ENCODE measurements around the gene ZBTB3.
A peak's percentile ranks its signal among the peaks of the same experiment; 100 is the strongest.
"Not testable (repeated sequence)": the region's sequence is repeated elsewhere in the genome, so short reads cannot be mapped to it uniquely, and the experiment has no call there.

The ZBTB3 gene

DNA sequence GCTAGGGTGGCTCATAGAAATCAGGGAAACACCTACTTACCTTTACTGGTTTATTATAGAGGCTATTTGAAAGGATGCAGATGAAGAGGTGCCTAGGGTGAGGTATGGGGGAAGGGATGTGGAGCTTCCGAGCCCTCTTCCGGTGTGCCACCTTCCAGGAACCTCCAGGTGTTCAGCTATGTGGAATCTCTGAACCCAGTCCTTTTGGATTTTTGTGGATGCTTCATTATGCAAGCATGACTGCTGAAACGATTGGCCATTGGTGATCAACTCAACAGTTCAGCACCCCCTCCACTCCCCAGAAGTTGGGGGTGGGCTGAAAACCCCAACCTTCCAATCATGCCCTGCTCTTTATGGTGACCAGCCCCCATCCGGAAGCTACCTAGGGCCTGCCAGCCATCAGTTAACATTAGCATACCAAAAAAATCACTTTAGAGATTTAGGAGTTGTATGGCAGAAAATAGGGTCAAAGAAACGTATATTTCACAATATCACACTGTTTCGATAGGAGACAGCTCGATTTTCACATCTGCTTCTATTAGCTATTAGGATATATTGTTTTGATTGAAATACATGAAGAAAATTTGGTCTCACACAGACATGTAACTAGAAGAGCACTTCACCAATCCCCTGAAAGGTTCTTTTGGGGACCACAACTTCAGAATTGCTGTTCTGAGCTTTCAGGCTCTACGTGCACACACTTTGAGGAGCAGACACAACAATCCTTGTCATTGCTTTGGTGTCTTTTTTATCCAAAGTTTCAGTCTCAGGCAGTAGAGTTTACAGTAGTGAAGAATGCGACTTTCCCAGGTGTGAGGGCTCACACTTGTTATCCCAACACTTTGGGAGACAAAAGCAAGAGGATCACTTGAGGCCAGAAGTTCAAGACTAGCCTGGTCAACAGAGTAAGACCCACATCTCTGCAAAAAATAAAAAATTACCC, 4.2 kb upstream of the ZBTB3 start:
- no peak for DNase-seq (ENCODE audit: extremely low read depth in 1 of 2, low read depth in 1 of 2)

DNA sequence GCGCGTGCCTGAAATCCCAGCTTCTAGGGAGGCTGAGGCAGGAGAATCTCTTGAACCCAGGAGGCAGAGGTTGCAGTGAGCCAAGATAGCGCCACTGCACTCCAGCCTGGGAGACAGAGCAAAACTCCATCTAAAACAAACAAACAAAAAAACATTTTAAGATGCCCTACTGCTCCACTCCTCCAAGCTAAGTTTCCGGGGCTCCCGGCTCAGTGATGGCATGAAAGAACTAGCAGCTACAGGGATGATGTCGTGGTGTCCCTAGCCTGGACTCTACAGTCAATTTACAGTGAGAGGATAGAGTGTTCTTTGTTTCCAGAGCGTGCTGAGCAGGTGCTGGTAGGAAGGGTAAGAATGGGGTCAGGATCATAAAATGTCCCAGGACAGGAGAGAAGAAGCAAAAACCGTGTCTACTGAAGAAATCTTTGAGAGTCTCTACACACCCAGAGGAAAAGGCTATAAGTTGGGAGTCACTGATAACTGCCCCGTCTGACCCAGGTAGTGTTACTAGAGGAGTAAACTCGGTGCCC, 1.2 kb upstream of the ZBTB3 start:
- DNase-seq (ENCODE audit: extremely low read depth in 1 of 2, low read depth in 1 of 2), result no peak

DNA sequence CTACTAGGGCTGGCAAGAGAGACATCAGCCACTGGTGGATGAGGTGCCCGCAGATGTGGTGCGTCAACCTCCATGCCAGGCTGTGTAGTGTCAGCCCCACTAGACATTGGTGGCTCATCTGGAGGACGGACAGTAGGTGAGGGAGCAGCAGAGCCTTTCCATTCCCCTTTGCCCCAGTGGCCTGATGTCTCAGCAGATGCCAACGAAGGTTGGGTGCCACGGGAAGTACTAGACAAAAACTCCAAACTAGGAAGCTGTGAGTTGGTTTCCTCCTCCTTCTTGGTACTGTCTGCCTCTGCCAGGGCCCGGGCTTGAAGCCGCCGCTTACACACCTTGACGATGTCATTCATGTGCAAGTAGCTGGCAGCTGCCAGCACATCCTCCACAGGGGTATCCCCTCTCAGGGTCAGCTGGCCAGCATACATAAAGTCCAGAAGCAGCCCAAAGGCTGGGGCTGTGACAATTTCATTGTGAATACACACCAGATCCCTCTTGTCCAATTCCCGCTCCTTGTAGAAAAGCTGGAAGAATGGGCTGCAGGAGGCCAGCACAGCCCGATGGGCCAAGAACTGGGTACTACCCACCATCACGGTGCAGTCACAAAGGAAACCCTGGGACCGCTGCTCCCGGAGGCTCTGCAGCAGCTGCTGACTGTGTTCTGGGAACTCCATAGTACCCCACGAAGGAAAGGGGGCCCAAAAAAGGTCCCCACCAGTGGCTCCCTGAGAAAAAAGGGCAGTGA, 795 bp downstream of the ZBTB3 start:
- no peak for DNase-seq (ENCODE audit: extremely low read depth in 1 of 2, low read depth in 1 of 2)

DNA sequence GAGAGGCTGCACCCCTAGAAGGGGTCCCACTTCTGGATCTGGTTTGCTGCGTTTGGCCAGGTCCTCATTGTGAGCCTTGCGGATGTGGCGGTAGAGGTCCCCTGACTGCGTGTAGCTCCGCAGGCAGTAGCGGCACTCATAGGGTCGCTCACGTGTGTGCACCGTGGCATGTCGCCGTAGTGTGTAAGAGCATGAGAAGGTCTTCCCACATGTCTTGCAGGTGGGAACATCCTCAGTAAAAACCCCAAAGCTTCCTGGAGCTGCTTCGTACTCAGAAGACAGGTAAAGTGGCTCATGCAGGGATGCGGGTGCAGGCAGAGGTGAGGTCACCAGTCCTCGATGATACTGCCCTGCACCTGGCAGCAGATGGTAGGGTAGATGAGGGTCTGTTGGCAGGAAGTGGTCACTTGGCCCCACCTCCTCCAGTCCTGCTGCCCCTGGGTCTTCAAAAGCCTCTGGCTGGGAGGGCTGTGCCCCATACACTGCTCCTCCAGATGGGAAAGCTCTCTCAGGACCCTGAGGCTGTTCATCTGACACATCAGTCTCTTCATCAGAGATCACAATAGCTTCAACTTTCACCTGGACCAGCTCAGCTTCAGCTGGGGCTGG, 1.7 kb downstream of the ZBTB3 start:
- no peak for DNase-seq (ENCODE audit: extremely low read depth in 1 of 2, low read depth in 1 of 2)

DNA sequence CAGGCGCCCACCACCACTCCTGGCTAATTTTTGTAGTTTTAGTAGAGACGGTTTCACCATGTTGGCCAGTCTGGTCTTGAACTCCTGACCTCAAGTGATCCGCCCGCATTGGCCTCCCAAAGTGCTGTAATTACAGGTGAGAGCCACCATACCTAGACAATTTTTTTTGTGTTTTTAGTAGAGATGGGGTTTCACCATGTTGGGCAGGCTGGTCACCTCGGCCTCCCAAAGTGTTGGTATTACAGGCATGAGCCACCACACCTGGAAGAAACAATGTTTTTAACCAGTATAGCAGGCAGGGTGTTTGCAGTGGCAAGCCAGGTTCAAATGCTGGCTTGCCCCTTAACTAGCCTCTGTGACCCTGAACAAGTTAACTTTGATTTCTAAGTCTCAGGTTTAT, 4.0 kb downstream of the ZBTB3 start:
- DNase-seq (ENCODE audit: extremely low read depth in 1 of 2, low read depth in 1 of 2), result not testable (repeated sequence)

DNA sequence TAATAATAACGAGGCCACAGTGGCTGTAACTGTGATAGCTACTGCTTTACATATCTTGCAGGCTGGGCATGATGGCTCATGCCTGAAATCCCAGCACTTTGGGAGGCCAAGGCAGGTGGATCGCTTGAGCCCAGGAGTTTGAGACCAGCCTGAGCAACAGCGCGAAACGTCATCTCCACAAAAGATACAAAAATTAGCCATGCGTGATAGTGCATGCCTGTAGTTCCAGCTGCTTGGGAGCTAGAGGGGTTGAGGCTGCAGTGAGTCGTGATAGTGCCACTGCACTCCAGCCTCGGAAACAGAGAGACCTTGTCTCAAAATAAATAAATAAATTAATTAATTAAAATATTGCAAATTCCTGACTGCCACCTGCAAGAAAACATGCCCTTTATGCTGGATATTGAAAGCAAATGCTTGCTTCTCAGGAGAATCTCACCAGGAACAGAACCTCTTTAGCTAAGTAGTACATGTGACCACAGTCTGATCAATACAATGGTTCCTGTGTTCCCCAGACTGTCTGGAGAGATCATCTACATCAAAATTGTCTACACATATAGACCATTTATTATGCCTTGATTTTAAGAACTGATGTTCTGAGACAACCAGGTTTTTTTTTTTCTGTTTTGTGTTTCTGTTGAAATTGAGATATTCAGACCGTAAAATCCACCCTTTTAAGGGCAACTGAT, 6.3 kb downstream of the ZBTB3 start:
- DNase-seq (ENCODE audit: extremely low read depth in 1 of 2, low read depth in 1 of 2), result no peak

DNA sequence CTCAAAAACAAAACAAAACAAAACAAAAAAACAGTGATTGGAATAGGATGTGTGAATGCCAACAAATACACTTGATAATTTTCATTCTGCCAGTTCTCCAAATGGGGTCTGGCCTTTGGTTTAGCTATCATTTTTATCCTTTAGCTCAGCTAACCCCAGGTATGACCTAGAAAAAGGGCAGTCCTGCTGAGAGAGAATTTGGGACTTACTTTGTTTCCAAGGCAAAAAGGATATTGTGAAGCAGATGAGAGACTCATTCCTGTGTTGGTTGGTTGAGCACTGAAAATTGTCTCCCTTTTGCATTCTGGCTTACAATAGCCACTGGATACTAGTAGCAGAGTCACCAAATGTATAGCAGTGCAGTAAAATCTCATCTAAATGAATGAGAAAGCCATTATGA, 16.8 kb downstream of the ZBTB3 start:
- DNase-seq (ENCODE audit: extremely low read depth in 1 of 2, low read depth in 1 of 2), result no peak

DNA sequence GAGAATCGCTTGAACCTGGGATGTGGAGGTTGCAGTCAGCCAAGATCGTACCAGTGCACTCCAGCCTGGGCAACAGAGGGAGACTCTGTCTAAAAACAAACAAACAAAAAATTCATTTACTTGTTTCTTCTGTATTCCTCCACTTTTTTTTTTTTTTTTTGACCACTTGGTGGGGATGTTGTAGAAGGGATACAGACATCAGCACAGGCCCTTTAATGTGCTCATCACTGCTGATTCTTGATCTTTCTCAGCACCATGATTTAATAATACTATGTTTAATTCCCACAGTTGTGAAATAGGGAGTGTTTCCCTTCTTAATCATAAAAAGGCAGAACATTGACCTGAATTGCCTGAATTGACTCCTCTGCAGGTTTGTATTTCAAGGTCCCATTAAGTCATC, 21.1 kb downstream of the ZBTB3 start:
- no peak for DNase-seq (ENCODE audit: extremely low read depth in 1 of 2, low read depth in 1 of 2)

DNA sequence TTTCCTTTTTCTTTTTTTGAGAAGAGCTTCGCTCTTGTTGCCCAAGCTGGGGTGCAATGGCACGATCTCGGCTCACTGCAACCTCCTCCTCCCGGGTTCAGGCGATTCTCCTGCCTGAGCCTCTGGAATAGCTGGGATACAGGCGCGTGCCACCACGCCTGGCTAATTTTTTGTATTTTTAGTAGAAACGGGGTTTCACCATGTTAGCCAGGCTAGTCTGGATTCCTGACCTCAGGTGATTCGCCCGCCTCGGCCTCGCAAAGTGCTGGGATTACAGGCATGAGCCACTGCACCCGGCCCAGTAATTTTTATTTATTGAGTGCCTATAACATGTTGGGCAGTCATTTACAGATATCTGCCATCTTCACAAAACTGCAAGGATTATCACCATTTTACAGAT, 23.9 kb downstream of the ZBTB3 start:
- not testable (repeated sequence) for DNase-seq (ENCODE audit: extremely low read depth in 1 of 2, low read depth in 1 of 2)

DNA sequence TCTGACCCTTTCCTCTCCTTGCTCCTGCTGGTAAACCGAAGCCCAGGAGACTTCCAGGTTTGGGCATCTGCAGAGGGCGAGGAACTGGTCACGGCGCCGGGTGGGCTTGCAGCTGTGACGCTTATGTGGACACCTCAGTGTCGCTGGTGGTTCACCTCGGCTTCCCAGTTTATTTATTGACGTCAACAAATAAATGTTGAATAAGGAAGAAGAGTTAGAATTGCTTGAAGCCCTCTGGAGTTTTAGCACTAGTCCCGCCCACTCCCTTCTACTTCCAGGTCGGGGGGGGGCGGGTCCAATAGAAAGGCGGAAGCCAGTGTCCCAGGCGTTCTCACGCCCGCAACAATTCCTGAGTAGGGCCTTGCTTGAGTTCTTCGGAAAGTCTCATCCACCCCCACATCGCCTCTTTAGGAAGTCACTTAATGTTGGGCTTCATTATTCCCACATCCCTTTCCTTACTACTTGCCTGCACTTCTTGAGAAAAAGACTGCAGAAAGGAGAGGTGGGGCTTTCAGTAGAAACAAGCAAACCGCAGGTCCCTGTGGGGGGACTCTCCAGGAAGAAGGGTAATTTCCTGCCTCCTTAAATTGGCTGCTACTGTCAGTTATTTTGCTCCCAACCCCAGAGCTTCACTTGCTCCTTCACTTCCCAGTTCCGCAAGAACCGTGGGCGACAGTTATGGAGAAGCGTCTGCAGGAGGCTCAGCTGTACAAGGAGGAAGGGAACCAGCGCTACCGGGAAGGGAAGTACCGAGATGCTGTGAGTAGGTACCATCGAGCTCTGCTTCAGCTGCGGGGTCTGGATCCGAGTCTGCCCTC, 25.6 kb downstream of the ZBTB3 start, which contains the start of gene TTC9C:
TSS of gene TTC9C (plus strand) at position 316 of the 818 bp plus-strand sequence. CDS start at position 679, 363 bp downstream.
- peak; percentile 58 to 79 for DNase-seq (ENCODE audit: extremely low read depth in 1 of 2, low read depth in 1 of 2)

DNA sequence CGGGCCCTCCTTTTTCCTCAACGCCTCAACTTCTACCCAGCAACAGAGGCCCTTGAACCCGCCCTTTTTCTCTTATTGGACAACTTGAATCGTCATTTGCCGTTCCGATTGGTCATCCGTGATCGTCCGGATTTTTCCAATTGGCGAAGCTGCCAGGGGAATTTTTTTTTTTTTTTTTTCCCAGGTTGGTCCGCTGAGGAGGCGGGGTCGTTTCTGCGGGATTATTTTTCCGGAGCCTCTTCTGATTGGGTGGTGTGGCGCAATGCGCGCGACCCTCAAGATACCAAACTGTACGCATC, 26.1 kb downstream of the ZBTB3 start:
- DNase-seq (ENCODE audit: extremely low read depth in 1 of 2, low read depth in 1 of 2), result peak; percentile 59 to 84

DNA sequence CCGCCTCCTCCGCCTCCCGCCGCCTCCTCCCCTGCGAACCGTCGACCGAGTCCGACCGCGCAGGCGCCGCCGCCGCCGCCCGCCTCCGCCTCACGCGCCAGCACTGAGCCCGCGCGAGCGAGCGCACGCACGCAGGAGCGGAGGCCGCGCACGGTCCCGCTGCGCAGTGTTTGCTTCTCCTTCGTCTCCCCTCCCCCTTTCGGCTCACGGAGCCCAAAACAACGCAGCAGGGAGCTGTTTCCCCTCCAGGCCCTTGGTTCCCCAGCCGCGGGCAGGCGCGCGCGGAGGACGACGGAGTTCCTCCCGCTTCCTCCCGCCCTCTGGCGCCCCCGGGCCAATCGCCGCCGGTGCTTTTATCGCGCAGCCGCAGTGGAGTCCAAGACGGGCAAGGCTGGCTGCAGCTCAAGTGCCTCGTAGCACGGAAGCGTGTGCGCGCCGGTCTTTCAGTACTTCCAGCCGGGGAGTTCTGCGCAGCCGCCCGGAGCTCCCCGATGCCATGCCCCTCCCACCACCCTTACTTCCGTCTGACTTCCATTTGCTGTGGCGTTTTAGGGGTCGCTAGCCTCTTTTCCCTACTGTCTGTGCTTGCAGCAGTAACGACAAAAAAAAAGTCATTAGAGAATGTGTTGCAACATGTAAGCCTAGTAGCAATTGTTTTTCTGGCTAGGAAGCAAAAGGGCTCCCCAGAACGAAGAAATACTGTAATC, 26.6 kb downstream of the ZBTB3 start, which contains the start of gene HNRNPUL2:
TSS of gene HNRNPUL2 (minus strand) at position 293 of the 707 bp plus-strand sequence. CDS start 301 bp downstream, outside the sequence.
- peak; percentile 98 for DNase-seq (ENCODE audit: extremely low read depth in 1 of 2, low read depth in 1 of 2)

DNA sequence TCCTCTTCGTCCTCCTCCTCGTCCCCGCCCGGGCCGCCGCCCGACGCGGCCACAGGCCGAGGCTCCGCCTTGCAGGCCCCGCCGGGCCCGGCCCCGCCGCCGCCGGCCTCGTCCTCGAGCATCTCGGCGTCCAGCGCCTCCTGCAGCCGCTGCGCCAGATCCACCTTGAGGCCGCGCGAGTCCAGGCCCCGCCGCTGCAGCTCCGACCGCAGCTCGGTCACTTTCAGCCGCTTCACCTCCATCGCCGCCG, 27.1 kb downstream of the ZBTB3 start:
- peak in 1 of 2 donors; percentile 16 for DNase-seq (ENCODE audit: extremely low read depth in 1 of 2, low read depth in 1 of 2)

DNA sequence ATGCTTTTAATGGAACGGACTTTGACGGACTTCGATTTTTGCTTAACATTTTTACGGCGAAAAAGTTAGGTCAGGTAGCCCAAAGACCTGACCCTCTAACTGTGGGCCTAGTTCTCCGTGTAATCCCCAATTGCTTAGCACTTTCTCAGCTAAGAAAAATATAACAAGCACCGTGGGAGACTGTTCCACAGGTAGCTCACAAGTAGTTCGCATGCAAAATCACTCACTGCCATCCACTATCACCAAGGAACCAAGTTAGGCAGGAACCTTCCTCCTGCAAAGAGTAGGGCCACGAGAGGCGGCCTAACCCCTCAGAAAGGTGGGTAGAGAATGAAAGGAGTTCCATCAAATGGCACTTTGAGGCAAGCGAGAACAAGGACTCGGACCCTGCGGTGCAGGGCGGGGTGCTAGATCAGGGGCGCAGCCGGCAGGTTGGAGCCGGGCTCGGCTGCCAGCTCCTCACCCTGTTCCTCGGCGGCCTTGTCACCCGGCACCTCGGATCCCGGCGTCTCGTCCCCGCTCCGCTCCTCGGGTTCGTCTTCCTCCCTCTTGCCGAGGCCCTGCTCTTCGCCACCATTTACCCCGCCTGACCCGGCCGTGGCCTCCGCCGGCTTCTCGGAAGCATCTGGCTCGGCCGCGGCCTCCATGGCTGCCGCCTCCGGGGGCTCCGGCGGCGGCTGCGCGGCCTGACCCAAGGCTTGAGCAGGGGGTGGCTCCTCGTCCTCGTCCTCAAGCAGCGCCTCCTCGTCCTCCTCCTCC, 27.6 kb downstream of the ZBTB3 start:
- DNase-seq (ENCODE audit: extremely low read depth in 1 of 2, low read depth in 1 of 2), result no peak

DNA sequence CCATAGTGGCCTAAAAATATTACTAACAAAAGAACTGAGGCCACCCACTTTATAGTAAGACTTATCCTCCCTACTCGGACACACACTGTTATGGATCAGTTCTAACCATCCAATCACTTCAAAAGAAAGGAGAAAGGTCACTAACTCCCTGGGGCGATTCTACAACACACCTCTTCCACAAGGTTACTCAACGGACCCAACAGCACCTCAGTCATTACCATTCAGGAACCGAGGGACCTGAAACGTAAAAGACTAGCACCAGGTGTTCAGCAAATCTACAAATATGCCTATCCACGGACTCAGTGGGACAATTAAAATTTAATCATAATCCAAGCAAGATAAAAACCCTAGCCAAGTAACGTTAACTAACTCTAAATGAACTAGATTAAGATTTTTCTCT, 28.3 kb downstream of the ZBTB3 start:
- DNase-seq (ENCODE audit: extremely low read depth in 1 of 2, low read depth in 1 of 2), result no peak

DNA sequence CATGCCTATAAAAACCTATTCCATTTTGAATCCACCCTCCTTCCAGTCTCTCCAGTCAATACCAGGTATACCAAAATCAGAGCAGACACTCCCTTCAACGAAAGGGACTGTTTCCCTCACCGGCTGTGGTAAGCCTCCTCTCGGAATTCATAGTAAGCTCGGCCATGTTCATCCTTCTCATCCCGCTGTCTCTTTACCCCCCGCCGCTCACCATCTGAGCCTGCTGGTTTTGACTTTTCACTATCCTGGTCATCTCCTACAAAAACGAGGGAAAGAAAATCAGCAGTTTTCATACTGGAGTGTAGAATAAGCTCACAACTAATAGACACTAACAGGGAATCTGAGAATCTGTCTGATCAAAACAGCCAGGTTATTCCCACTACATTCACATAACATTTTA, 29.8 kb downstream of the ZBTB3 start:
- DNase-seq (ENCODE audit: extremely low read depth in 1 of 2, low read depth in 1 of 2), result no peak

DNA sequence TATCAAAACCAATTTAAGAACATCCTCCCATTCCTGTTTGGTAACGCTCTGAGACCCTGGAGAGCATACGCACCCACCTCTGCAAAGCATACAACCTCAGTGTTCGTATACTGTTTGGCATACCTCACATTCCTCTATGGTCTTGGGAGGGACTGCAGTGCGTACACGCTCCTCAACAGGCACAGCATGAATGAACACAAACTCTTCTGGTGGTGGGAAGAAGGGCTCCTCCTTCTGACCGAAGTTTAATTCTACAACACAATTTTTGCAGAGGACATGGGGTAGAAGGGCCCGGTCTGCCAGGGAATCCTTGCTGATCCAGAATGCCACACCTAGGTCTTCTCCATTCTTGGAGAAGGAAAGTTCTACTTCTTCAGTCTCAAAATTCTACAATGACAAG, 32.0 kb downstream of the ZBTB3 start:
- DNase-seq (ENCODE audit: extremely low read depth in 1 of 2, low read depth in 1 of 2), result no peak

DNA sequence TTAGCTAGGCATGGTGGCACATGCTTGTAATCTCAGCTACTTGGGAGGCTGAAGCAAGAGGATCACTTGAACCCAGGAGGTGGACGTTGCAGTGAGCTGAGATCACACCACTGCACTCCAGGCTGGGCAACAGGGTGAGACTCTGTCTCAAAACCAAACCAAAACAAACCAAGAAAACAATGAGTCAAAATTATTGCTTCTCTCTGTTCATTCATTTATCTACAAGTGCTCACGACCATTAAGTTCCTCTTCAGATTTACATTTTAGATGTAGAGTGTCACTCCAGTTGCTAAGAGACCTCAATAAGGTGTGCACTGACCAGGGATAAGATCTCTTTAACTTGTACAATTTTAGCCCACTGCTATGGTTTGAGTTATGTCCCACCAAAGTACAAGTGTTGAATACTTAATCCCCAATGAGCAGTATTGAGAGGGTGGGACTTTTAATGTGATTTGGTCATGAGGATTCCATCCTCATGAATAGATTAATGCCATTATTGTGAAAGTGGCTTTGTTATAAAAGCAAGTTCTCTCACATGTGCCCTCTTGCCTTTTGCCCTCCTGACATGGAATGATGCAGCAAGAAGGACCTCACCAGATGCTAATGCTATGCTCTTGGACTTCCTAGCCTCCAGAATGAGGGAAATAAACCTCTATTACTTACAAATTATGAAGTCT, 34.5 kb downstream of the ZBTB3 start:
- DNase-seq (ENCODE audit: extremely low read depth in 1 of 2, low read depth in 1 of 2), result no peak
